Stimulated activated CD8-positive, alpha-beta memory T cell treated with anti-CD3 and anti-CD28 coated beads, Interleukin-7, amount 100 ng/mL, for 1 hour (primary cell): ENCODE measurements around the gene SH3GL2.

ENCODE experiments used
- DNase-seq, 2 donors: peaks; one replicate each; pipeline ENCODE4 v3.0.0-alpha.2; 2020; ENCODE audit warnings: low read depth in 2 of 2

SH3GL2 gene

DNA sequence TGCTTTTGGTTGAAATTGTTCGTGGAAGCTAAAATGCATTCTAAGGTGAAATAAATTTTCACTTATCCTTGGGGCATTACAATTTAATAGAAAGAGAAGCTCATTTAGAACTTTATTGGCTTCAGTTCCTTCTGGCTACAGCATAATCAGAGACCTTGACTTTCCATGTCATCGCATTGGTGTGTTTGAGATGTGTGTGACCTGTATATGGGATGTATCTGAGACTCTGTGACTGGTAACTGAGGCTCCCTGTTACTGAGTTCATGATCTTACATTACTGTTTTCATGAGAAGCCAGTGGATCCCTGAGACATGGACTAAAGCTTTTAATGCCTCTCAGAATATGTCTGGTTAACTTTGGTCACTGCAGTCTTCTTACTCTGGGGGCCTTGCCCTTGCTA is 32.5 kb downstream of the SH3GL2 start:
- DNase-seq, result no peak

DNA sequence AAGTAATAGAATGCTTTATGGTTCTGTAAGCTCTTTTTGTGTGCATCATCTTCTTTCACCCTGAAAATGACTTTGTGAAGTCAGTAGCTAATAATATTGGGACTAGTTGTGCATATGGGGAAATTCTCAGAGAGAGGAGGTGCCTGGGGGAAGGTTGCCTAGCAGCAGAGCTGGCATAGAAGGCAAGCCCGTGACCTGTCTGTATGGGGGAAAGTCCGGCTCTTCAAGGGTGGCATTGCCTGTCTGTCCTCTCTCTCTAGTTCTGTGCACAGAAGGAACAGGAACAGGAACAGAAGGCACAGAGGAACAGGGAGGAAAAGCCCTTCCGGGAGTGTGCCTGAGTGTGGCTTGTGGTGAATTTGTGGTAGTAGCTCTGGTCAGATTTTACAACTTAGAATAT is 33.1 kb downstream of the SH3GL2 start:
- DNase-seq, result no peak

DNA sequence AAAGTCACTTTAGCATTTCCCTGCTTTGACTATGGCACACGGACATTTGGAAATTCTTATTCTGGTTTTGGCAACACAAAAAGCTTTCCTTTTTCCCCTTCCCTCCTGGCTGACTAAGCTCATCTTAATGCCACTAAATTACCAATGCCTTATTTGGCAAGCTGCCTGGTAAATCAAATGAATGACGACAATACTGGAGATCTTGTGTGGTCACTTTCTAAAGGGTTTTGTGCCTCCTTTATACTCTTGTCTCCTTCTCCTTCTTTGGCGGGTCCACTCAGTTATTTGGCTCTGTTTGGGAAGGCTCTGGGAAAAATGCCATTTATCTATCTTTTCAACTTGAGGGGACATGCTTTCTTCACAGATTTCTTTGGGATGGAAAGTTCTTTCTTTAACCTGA is 34.9 kb downstream of the SH3GL2 start:
- no peak for DNase-seq

DNA sequence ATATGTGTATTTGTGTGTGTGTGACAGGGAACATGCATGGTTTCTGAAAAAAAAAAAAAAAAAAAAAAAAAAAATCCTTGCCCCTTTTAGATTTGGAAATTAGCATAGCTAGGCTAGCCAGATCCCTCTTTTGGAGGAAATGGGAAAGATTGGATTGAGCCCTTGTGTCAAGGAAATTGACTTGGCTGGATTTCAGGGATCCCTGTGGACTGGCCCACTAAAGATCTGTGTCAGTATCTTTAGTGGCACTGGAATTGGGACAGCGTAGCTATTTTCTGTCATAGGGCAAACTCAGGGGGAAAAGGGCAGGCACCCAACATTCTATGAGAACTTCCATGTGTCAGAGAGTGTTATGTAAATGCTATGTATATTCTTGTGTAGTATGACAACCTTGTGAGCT is 35.4 kb downstream of the SH3GL2 start:
- no peak for DNase-seq

DNA sequence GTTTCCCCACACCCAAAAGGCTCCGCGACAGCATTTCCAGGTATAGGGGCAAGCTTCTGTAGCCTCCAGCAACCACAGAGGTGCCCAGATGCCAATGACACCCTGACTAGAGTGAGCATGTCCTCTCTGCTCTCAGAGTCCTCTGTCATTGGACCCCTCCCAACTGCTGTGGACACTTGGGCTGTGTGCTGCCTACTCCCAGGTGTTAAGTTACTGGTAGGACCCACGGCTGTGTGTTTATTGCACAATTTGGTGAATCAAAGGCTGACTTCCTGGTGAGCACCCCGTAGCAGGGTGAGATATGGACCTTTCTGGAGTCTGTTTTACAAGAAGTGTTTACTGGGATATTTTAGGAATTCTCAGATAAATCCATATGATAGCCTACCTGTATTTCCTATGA is 36.0 kb downstream of the SH3GL2 start:
- DNase-seq, result no peak

DNA sequence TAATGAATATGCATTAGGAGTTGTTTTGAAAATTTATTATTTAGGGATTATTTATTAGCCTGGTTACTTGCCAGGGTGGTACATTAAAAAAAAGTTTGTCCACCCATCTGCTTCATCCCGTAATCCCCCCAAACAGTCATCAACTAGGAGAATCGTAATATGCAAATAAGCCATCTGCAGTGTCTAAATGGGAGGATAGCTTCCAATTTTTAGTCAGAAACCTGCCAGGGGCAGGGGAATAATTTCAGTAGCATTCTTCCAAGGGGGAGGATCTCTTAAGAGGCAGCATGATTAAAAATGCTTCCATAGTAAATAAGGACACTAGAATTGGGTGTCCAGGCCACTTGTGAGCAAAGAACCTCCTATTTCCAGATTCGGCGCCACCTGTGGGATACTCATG is 43.3 kb downstream of the SH3GL2 start:
- no peak for DNase-seq

DNA sequence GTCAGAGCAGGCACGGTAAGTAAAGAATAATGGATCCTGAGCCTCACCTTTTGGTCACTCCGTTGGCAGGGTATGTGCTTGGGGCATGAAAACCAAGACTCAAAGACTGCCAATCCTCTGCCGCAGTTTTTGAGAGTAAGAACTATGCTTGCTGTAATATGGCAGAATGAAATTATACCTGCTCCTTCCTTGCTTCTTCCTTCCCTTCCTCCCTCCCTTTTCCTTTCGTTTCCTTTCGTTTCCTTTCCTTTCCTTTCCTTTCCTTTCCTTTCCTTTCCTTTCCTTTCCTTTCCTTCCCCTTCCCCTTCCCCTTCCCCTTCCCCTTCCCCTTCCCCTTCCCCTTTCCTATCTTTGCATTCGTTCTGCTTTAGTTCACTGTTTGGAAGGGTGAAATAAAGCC is 43.9 kb downstream of the SH3GL2 start:
- no peak for DNase-seq

DNA sequence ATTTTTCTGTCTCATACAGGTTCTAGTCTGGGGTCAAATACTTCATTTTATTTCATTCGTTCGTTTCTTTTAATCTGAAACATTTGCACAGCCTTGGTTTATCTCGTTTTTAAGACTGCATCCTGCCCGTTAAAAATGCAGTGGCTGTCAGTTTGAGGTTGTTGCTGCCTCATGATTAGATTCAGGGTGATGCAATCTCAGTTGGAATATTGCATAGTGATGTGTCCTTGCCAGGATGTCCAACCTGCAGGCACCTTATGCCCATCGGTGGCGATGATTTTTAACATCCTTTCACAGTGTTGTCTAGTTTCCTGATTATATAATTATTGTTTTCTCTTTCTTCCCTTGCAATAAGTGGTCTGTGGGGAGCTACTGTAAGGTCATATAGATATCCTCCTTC is 45.1 kb downstream of the SH3GL2 start:
- DNase-seq, result no peak

DNA sequence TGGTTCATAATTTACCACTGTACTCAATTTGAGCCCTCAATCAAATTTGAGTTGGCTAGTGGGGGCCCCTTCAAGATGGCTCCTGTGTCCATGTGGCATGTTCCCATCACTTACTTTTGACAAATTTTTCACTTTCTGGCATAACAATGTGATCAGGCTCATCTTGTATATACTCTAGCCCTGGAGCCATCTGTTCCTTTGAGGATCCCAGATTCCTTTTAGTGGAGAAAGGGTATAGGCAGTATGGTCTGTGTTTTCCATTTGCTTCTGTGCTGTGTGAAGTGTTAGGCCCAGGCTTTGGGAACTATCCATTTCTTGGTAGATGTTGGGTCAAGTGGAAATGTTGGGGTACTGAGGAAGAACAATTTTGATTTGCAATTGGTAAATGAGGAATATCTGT is 45.7 kb downstream of the SH3GL2 start:
- no peak for DNase-seq

DNA sequence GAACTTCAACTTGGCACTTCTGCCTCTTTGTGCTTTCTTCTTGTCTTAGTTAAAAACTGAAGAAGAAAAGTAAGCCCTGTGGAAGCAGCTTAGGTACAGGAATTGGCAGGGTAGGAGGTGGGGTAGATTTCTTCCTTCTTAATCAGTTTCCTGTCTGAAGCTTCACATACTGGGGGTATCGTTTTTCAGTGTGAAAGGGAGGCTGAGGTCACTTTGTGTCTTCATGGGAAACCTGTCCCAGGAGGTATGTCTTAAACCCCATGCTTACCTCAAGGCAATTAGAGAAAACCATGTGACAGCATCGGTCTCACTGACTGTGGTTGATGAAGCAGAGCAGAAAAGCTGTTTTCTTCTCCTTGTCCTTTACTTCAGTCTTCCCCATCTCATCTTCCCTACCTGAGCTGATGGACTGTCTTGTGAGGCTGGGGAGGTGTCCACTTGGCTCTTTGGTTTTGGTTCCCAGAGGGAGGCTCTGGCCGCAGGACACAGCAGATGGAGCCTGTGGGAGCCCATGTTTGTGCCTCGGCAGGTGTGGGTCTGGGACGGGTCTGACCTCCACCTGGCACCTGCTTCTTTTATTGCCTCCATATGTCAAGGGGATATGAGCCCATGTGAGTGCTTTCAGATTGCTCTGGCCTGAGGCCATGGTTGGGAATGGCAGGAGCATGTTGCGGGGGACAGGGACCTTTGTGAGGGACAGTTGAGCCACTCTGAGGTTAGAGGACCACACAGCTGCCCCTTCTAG is 47.0 kb downstream of the SH3GL2 start:
- no peak for DNase-seq

DNA sequence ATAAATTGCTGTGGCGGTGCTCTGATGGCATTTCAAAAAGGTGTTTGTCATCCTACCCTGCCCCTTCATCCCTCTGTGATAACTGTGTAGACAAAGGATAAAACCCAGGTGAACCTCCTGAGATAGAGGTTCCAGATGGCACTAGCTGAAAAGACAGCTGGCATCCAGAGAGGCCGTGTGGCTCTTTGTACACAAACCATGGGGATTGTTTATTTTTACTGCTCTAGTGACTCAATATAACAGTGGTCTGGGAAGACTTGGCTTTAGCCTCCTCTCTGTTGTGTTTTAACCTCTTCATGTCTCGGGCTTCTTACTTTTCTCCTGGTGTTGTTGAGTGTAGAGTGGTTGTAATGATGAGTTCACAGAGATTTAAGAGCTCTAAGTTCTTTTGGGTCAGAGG is 48.8 kb downstream of the SH3GL2 start:
- DNase-seq, result no peak

DNA sequence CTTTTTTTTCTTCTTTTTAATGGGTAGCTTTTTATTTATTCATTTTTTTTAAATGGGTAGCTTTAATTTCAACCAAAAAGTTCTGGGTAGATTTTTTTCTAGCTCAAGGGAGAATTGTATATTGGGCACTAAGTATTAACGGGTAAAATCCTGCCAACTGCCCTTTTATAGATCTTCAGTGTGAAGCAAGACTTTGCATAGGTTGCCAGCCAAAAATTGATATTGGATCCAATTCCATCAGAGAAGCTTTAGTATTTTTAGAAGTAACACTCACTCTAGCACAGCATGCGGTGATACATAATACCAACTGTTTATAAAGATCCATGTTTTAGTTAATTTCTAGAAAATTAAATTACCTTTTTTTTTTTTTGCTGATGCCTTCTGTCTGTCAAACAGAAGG is 49.8 kb downstream of the SH3GL2 start:
- no peak for DNase-seq

DNA sequence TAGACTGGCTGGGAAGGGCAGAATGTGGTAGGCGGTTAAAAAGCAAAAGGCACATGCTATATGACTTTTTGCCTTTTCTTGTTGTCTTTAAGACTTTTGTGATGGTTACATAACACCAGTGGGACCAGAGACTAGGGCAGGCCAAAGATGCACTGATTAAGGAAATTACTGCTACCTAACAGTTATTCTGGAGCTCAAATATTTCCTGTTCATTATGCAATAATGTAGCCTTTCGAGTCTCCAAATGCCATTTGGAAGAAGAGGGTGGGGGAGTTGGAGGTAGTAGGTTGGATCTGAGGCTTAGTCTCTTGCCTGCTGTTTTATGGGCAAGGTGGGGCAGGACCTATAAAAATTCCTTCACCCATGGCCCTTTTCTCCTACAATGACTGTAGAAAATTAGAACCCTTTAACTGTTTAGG is 51.7 kb downstream of the SH3GL2 start:
- no peak for DNase-seq

DNA sequence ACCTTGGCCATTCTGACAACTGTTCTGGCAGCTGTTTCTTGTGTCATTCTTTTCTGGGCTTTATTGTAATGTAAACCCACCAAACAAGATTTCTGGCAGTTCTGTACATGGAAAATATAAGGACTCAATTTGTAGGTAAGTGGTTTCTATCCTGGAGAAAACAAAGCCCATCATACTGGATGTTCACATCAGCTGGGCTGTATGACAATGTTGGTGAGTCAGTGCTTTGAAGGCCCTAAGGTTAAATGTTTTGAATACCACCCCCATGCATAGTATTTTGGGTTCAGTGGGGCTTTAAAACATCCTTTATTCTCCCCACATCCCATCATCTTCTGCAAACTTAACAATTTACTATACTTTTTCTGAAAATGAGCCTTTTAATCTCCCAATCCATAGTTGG is 52.5 kb downstream of the SH3GL2 start:
- no peak for DNase-seq

DNA sequence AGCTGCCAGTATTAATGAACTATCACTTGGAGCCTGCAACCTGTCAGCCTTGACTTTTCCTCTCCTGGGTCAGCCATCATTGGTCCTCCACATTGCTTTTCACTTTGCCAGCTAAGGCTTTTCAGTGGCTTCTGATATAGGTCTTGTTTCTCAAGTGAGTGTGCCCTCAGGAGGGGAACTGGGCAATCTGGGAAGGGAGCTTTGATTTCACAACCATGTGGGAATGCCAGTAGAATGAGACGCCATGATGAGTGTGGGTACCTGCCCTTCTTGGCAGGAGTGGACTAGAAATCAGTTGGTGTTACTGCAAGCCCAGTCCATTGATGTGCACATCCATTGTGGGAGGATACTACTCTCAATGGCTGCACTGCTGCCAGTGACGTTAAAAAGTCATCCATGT is 54.1 kb downstream of the SH3GL2 start:
- DNase-seq, result no peak

DNA sequence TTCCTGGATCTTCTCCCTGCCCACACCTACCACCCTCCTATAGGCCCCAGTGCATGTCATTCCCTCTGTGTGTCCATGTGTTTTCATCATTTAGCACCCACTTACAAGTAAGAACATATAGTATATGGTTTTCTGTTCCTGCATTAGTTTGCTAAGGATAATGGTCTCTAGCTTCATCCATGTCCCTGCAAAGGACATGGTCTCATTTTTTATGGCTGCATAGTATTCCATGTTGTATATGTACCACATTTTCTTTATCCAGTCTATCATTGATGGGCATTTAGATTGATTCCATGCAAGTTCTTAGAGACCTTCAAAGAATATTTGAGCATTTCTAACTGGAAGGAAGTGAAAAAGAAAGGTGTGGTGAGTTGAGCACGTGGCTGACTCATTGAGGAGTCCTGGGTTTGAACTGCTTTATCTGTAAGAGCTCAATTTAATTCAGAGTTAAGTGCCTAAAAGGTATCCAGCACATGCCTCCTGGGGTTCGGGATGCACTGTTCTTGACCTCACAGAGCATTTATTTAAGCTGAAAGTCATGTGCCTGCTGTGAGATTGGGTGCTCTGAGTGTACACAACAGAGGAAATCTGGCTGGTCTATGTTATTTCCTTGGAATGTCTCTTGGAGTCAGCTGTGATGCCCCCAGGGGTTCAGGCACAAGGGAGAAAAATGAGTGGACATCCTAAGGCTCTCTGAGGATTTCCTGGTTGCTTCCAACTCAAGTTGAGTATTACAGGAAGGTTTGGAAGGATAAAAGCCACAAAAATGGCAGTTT is 56.4 kb downstream of the SH3GL2 start:
- no peak for DNase-seq

DNA sequence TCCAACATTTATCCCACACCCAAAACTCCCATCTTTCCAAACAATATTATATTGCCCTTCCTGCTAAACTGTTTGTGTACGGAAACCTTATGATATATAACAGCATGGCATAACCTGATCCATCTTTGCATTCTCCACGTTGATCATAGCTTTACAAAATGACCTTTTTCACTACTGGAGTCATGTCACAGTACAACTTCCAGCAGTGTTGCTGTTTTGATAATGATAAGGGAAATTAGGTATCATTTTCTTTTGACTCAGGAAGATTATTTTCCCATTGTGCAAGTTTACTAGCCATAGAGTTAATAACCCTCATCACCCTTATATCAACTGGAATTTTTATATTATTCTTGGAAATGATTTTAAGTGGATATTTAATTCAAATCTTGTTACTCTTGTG is 57.5 kb downstream of the SH3GL2 start:
- no peak for DNase-seq

DNA sequence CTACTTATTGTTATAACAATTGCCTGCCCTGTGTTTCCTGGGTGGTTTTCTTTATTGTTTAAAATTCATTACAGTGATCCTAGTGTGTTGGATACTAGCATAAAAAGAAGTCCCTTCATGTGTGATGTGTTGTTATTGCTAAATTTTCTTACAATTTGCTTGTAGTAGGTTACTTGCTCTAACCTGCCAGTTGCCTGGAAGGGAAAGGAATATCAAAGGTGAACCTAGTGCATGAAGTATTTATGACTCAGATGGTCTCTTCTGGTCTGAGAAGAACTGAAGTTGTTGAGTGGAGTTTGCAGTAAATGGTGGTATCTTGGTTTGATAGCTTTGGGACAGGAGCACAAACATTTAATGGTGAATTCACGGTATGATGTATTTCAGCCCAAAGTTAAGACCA is 58.0 kb downstream of the SH3GL2 start:
- DNase-seq, result no peak

DNA sequence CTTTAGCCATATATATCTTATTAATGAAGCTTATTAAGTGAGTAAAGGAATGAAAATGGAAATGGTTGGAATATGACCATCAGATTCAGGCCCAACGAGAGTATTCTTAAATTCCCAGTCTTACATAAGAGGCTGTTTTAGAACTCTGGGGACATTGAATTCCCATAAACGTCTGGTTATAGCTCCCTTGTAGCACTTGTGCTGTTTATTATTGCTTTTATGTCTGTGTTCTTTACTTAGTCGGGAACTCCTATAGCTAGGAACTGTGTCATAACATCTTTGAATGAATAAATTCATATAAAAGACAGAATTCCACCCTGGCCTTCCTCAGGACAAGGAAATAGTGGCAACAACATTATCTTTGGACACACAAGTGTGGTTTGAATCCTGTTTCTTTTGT is 58.4 kb downstream of the SH3GL2 start:
- no peak for DNase-seq

DNA sequence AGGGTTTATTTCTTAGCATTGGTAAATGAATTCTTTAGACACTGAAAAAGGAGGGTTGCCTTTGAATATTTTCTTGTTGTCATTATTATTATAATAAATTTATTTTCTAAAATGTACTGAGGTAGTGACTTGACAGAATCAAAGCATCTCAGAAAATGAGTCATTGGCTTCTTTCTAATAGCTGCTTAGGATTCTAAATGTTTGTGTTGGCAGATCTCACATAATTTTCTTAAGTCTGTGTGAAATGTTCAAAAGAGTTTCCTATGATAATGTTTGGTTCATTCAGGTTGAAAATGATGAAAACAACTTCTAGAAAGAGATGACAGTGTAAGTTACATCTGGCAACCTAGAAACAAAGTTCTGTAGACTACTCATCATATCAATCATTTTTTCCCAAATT is 69.7 kb downstream of the SH3GL2 start:
- no peak for DNase-seq

DNA sequence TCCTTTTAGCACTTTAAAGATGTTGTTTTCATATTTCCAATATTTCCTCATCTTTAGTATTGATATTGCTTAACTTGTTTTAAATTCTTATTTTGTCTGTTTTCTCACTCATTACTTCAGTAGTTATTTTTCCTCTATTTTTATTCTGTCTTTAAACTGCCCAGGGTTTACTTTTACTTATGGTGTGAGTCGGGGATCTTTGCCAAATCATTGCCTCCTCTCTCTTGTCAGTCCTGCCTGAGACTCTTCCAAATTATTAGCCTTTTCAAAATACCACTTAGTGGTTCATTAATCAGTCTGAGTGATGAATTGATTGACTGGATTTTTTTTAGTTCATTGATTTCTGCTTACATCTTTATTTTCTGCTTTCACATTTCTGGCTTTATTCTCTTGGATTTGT is 72.9 kb downstream of the SH3GL2 start:
- no peak for DNase-seq

DNA sequence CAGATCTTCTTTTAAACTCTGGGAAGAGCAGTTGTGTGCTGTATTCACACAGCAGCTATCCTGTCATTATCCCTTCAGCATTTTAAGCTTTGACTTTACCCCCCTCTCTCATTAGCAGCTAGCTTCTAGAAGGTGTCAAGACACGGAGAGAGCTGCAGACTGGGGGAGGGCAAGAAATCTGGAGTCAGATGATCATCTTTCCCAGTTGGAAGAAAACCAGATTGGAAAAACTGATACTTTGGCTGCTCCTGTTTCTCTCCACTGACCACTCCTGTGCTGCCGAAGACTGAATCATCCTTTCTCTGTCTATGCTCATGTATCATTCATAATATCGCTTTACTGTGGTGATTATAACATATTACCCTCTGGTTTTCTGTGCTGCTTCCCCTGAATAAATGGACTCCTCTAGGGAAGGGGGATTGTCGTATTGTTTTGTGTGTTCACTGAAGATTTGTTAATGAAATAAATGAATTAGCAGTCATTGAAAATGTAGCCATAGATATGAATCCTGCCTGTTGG is 75.1 kb downstream of the SH3GL2 start:
- DNase-seq, result no peak

DNA sequence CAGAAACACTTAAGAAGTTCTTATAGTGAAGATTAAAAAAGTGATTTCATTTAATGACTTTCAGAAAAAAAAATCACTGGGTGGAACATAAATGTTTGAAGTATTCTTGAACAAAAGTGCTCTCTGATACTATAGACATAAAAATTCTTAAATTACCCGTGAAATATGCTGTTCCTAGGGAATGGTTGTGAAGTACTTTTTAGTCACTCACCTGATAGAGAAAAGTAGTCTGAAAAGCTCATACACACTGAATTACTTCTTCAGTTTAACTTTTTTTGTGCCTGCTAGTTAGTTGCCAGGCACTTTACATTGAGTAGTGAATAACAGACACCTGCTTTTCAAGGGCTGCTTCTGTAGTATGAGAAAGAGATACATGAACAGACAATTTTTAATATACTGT is 78.0 kb downstream of the SH3GL2 start:
- DNase-seq, result no peak
